GM23338 (cell line): Measurements from ENCODE around the gene RYR3. TPM values are rescaled to one million over a fixed set of nuclear protein-coding genes. Genes with fewer than 3 reads are reported as not detected.

ENCODE experiments used
- ATAC-seq: fragments of 200-7000 bp; cut with Tn5 transposase; 3 replicates; pipeline ENCODE4 v1.9.1; 2020
- DNase-seq: peaks from one replicate; pipeline ENCODE4 v3.0.0-alpha.2; 2015; ENCODE audit warnings: low spot score
- H2AFZ ChIP-seq: fragments of 200-600 bp; sonication (generic); 2 replicates; pipeline ENCODE4 v1.8.0; 2016; ENCODE audit warnings: antibody characterized with exemption, mild to moderate bottlenecking, moderate library complexity
- H3F3A ChIP-seq: fragments of 200-600 bp; sonication (generic); replicated peaks from 2 replicates; pipeline ENCODE4 v1.8.0; 2017; ENCODE audit warnings: antibody characterized with exemption, mixed run types, low read depth
- H3K27ac ChIP-seq: fragments of 200-600 bp; sonication (generic); 2 replicates; pipeline ENCODE4 v1.6.1; 2016; ENCODE audit warnings: low read depth
- H3K27me3 ChIP-seq: fragments of 200-600 bp; sonication (generic); 2 replicates; pipeline ENCODE4 v1.8.0; 2016; ENCODE audit warnings: mild to moderate bottlenecking, mixed run types, moderate library complexity; ENCODE audit not compliant: insufficient read depth
- H3K36me3 ChIP-seq: fragments of 200-600 bp; sonication (generic); 2 replicates; pipeline ENCODE4 v1.8.0; 2016; ENCODE audit warnings: mild to moderate bottlenecking; ENCODE audit not compliant: insufficient read depth
- H3K4me1 ChIP-seq: fragments of 200-600 bp; sonication (generic); 2 replicates; pipeline ENCODE4 v1.8.0; 2016; ENCODE audit warnings: mild to moderate bottlenecking, moderate library complexity; ENCODE audit not compliant: insufficient read depth
- H3K4me2 ChIP-seq: fragments of 200-600 bp; sonication (generic); 2 replicates; pipeline ENCODE4 v1.7.1; 2017; ENCODE audit warnings: mixed run types
- H3K4me3 ChIP-seq: fragments of 200-600 bp; sonication (generic); 2 replicates; pipeline ENCODE4 v1.6.1; 2016; ENCODE audit warnings: mixed run types
- H3K79me2 ChIP-seq: fragments of 200-600 bp; sonication (generic); replicated peaks from 2 replicates; pipeline ENCODE4 v1.8.0; 2017; ENCODE audit warnings: mild to moderate bottlenecking; ENCODE audit not compliant: insufficient read depth
- H3K9me2 ChIP-seq: fragments of 200-600 bp; sonication (generic); 2 replicates; pipeline ENCODE4 v1.8.0; 2017; ENCODE audit not compliant: insufficient read depth
- H4K20me1 ChIP-seq: fragments of 200-600 bp; sonication (generic); replicated peaks from 2 replicates; pipeline ENCODE4 v1.8.0; 2017; ENCODE audit warnings: mild to moderate bottlenecking; ENCODE audit not compliant: insufficient read depth
- H3K27ac Mint-ChIP-seq: 2 replicates; pipeline ENCODE4 v1.8.0; 2020; ENCODE audit warnings: inconsistent platforms, mild to moderate bottlenecking, moderate library complexity, mixed read lengths
- H3K27me3 Mint-ChIP-seq: 3 replicates; pipeline ENCODE4 v1.8.0; 2022; ENCODE audit warnings: low read depth, mild to moderate bottlenecking, moderate library complexity, mixed read lengths, inconsistent platforms; ENCODE audit not compliant: insufficient read depth, poor library complexity
- H3K36me3 Mint-ChIP-seq: 3 replicates; pipeline ENCODE4 v1.8.0; 2021; ENCODE audit warnings: low read depth, mild to moderate bottlenecking, inconsistent platforms, moderate library complexity, mixed read lengths
- H3K4me1 Mint-ChIP-seq: 3 replicates; pipeline ENCODE4 v1.8.0; 2020; ENCODE audit warnings: mild to moderate bottlenecking, inconsistent platforms, mixed read lengths
- H3K4me3 Mint-ChIP-seq: 3 replicates; pipeline ENCODE4 v1.8.0; 2021; ENCODE audit warnings: moderate library complexity, mild to moderate bottlenecking, inconsistent platforms, mixed read lengths
- H3K9me3 Mint-ChIP-seq: 3 replicates; pipeline ENCODE4 v1.8.0; 2020; ENCODE audit warnings: moderate library complexity, mild to moderate bottlenecking, inconsistent platforms, mixed read lengths
- CREB1 ChIP-seq: fragments of 250-450 bp; sonication (Bioruptor Pico); IDR thresholded peaks from 2 replicates; pipeline ENCODE4 v1.5.0; 2020; ENCODE audit warnings: low read depth, mild to moderate bottlenecking, moderate library complexity
- CTCF ChIP-seq, 2 experiments: fragments of 200-600 bp in 1 of 2; sonication (generic) in 1 of 2; conservative IDR thresholded peaks; 2 replicates each; pipeline versions ENCODE4 v1.5.1 to v1.6.1; 2016 to 2017; ENCODE audit warnings: antibody characterized with exemption in 2 of 2, low read depth in 2 of 2, mild to moderate bottlenecking in 2 of 2, moderate library complexity in 1 of 2
- EZH2 ChIP-seq: fragments of 200-600 bp; sonication (generic); IDR thresholded peaks from one replicate; pipeline ENCODE4 v1.8.0; 2017; ENCODE audit warnings: antibody characterized with exemption, mild to moderate bottlenecking, low read depth; ENCODE audit not compliant: unreplicated experiment
- ZNF114 ChIP-seq: fragments of 250-450 bp; sonication (Bioruptor Pico); IDR thresholded peaks from 2 replicates; pipeline ENCODE4 v1.5.0; 2020; ENCODE audit warnings: mild to moderate bottlenecking, moderate library complexity
- ZNF462 ChIP-seq: fragments of 250-450 bp; sonication (Bioruptor Pico); IDR thresholded peaks from 2 replicates; pipeline ENCODE4 v1.5.0; 2020; ENCODE audit warnings: mild to moderate bottlenecking, moderate library complexity
- polyA plus RNA-seq: library from polyadenylated mRNA; unstranded; fragments of >200 nt; fragmentation: Nextera tagmentation; extraction: Ambion mirVana; gene quantifications from 2 replicates; pipeline ENCODE4 v1.2.1, GENCODE V29; 2016
- total RNA-seq: library from RNA; depleted of rRNA; stranded (reverse); fragments of >200 nt; shearing (Covaris generic); gene quantifications from 2 replicates; pipeline ENCODE4 v1.2.3, GENCODE V29; 2014
- TF ChIP-seq, protein P1 (sequence below): IDR thresholded peaks from 2 replicates; pipeline ENCODE4 v1.6.1; 2016; ENCODE audit warnings: antibody characterized with exemption

Gene RYR3
- total and polyA plus RNA-seq, 2 experiments from 2014 or later: 1.1 to 1.2 TPM

- no peak for TF ChIP-seq ZNF462
- no peak for TF ChIP-seq EZH2
- TF ChIP-seq CREB1 (CRISPR knock-in tag): no peak
- TF ChIP-seq, protein P1, sequence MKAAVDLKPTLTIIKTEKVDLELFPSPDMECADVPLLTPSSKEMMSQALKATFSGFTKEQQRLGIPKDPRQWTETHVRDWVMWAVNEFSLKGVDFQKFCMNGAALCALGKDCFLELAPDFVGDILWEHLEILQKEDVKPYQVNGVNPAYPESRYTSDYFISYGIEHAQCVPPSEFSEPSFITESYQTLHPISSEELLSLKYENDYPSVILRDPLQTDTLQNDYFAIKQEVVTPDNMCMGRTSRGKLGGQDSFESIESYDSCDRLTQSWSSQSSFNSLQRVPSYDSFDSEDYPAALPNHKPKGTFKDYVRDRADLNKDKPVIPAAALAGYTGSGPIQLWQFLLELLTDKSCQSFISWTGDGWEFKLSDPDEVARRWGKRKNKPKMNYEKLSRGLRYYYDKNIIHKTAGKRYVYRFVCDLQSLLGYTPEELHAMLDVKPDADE: no peak
- TF ChIP-seq ZNF114 (CRISPR knock-in tag): no peak
Measured at GRCh38 chr15:33724321-33725036, 413.7 kb downstream of the RYR3 start (continued).

DNA sequence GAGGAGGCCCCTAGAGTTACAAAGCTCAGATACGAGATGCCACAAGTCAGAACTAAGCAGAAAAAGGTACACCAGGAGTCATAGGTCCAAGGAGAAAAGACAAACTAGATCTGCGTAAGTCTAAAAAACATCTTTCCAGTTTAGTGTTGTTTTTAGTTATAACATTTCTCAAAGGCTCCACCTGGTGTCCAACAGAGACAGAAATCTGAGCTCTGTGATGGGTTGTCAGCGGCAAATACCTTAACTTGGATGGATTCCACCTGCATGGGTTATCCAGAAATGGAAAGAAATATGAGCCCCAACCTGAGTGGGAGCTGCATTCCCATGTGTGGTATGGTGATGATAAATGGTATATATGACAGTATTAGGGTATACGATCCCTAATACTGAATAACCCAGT lies 418.9 kb downstream of the RYR3 start:
- Histone ChIP-seq H2AFZ (no peak overlapping the region), H3K4me3 (no peak overlapping the region), H4K20me1 (no peaks in the 10 kb centered on the region), H3K9me2 (no peaks in the 10 kb centered on the region), H3K4me2 (no peak overlapping the region), H3F3A (no peaks in the 10 kb centered on the region), H3K79me2 (no peaks in the 10 kb centered on the region), H3K36me3 (no peaks in the 10 kb centered on the region), H3K4me1 (no peaks in the 10 kb centered on the region), H3K27ac (no peak overlapping the region), H3K27me3 (no peaks in the 10 kb centered on the region)
- Mint-ChIP-seq H3K4me1 (peaks cover 4% of the 10 kb centered on the region; the same call in 2 of the 3 replicates), H3K27me3 (peaks cover 2% of the 10 kb centered on the region), H3K9me3 (no peaks in the 10 kb centered on the region), H3K4me3 (no peak overlapping the region), H3K27ac (no peak overlapping the region), H3K36me3 (no peaks in the 10 kb centered on the region)
- peak; percentile 36 for TF ChIP-seq CTCF (conservative IDR thresholded peaks at IDR 0.05; ENCODE audit: low read depth in 2 of 2)
- no peak for TF ChIP-seq ZNF114 (CRISPR knock-in tag)
- DNase-seq (peak; percentile 34), ATAC-seq (no peak)
